ENCODE results near the gene NRCAM. TPM values are rescaled to one million over a fixed set of nuclear protein-coding genes. Genes with fewer than 3 reads are reported as not detected.
"Not testable (repeated sequence)": the region's sequence is repeated elsewhere in the genome, so short reads cannot be mapped to it uniquely, and the experiment has no call there.

The NRCAM gene
- total and polyA plus RNA-seq, 2 of the 8 experiments (the other 6 are each of a cell fraction or from before 2014, with no cell fraction given): 2.7 to 3.8 TPM

DNA sequence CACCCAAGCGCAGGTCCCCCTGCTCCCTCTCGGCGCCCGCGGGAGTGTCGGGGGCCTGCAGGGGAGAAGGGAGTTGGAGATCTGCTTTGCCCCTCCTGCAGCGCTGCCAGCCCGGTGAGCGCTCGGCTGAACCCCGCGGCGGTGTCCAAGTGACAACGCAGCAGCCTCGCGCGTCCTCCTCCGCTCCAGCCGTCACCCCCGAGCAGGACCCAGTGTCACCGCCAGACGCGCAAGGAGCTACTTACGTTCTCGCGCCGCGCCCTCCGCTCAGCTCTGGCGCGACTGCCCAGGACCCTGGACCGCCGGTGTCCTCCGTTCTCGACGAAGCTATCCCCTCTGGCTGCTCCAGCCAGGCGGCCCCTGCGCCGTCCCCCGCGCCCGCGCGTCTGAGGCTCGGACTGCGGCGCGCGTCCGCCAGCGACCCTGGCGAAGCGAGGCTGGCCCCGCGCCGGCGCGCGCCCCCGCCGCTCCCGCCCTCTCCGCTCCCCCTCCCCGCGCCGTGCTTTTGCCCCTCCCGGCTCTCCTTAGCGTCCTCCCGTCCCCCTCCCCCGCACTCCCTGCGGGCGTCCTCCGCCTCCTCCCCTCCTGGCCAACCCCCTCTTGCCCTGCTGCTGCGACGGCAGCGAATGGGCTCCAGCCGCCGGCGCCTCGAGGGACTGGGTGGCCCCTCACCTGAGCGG lies at the start of gene NRCAM (continued):
- TF ChIP-seq RBBP5 (IDR thresholded peaks at IDR 0.05; ENCODE audit: borderline replicate concordance, low read depth, low read length) (peak; percentile 51; the same call in 1 of the 2 replicates), SIX5 (IDR thresholded peaks at IDR 0.05; ENCODE audit: low read depth, low read length) (no peak), KDM4A (IDR thresholded peaks at IDR 0.05; ENCODE audit: low read depth, low read length, severe bottlenecking) (peak; percentile 74), BRCA1 (IDR thresholded peaks at IDR 0.05; ENCODE audit: low read depth, low read length) (no peak), SIN3A (conservative IDR thresholded peaks at IDR 0.05 in 1 of 2, IDR thresholded peaks at IDR 0.05 in 1 of 2; ENCODE audit: low read depth in 1 of 2, low read length in 2 of 2) (0 out of 4 replicates have a peak, but pooled peaks of 1 of the 2 experiments have one; percentile 8), HDAC2 (IDR thresholded peaks at IDR 0.05; ENCODE audit: borderline replicate concordance in 1 of 2, low read depth in 2 of 2, low read length in 2 of 2) (peak in 1 of 2 experiments; percentile 36; a peak in 1 of 4 replicates), TAF1 (IDR thresholded peaks at IDR 0.05; ENCODE audit: low read depth, low read length) (peak; percentile 41; the same call in 1 of the 2 replicates), ASH2L (IDR thresholded peaks at IDR 0.05; ENCODE audit: low read length) (peak; percentile 62), CREB1 (IDR thresholded peaks at IDR 0.05) (peak; percentile 15; the same call in 1 of the 2 replicates), YY1 (IDR thresholded peaks at IDR 0.05; ENCODE audit: low read depth, low read length) (0 out of 2 replicates have a peak, but pooled peaks have one; percentile 58), CEBPB (IDR thresholded peaks at IDR 0.05; ENCODE audit: low read depth, low read length) (no peak)

DNA sequence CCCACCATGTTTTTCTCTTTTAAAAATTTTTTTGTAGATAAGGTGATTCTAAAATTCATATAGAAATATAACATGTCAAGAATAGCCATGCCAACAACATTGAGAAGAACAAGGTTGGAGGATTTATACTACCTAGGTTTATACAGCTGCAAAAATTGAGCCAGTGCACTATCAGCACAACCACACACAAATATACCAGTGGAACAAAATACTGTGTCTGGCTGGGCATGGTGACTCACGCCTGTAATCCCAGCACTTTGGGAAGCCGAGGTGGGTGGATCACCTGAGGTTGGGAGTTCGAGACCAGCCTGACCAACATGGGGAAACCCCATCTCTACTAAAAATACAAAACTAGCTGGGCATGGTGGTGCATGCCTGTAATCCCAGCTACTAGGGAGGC lies 48.3 kb upstream of the NRCAM start:
- not testable (repeated sequence) for H3K23me2 ChIP-seq (ENCODE audit: low read depth, low read length); H2BK5ac ChIP-seq (ENCODE audit: low read depth, low read length); H3K9ac ChIP-seq (replicated peaks in 1 of 4; ENCODE audit: extremely low read depth in 1 of 4, low read depth in 3 of 4, low read length in 3 of 4); H4K91ac ChIP-seq (replicated peaks; ENCODE audit: insufficient read length, low read length); H3K27me3 ChIP-seq (replicated peaks in 1 of 4; ENCODE audit: control insufficient read depth in 3 of 4, extremely low read depth in 1 of 4, insufficient read depth in 3 of 4, low read length in 3 of 4); H3K4me3 ChIP-seq (ENCODE audit: extremely low read depth in 1 of 4, insufficient read depth in 2 of 4, low read depth in 3 of 4, low read length in 4 of 4); H2AFZ ChIP-seq (ENCODE audit: low read length); H3K27ac ChIP-seq (ENCODE audit: low read depth, low read length); H2BK20ac ChIP-seq (ENCODE audit: low read length); H3K9me3 ChIP-seq (ENCODE audit: insufficient read depth in 2 of 2, low read depth in 1 of 2, low read length in 1 of 2); H3K4me1 ChIP-seq (replicated peaks in 1 of 4; ENCODE audit: control insufficient read depth in 3 of 4, insufficient read depth in 4 of 4, low read length in 3 of 4); H3K18ac ChIP-seq (ENCODE audit: extremely low read depth, low read length); H3K4me2 ChIP-seq (ENCODE audit: insufficient read depth in 1 of 2, low read depth in 2 of 2, low read length in 2 of 2); H4K20me1 ChIP-seq (replicated peaks in 1 of 2; ENCODE audit: control insufficient read depth in 1 of 2, insufficient read depth in 2 of 2, low read length in 2 of 2); H2BK12ac ChIP-seq (ENCODE audit: low read depth, low read length); H4K5ac ChIP-seq (ENCODE audit: insufficient read length, low read depth, low read length); H3K14ac ChIP-seq (ENCODE audit: insufficient read length); H2BK15ac ChIP-seq (ENCODE audit: low read length); H3K4ac ChIP-seq (replicated peaks; ENCODE audit: insufficient read length, low read depth, low read length); H2BK120ac ChIP-seq (replicated peaks; ENCODE audit: low read depth, low read length); H4K8ac ChIP-seq (ENCODE audit: extremely low read depth, insufficient read depth, low read length); H3K56ac ChIP-seq (replicated peaks; ENCODE audit: insufficient read length, low read depth, low read length); H3K79me2 ChIP-seq (ENCODE audit: control insufficient read depth in 1 of 2, insufficient read depth in 2 of 2, low read length in 2 of 2); DNase-seq (ENCODE audit: low read depth in 1 of 2, low spot score in 2 of 2); FAIRE-seq; H3K23ac ChIP-seq (ENCODE audit: insufficient read length); H2AK5ac ChIP-seq (ENCODE audit: low read depth, low read length); H3K79me1 ChIP-seq (ENCODE audit: low read depth, low read length)
- ChIA-PET CTCF (ENCODE audit: partially characterized antibody) (interaction anchor here (1.0 to 1.7 kb wide), 2 partner anchors 50 to 51 kb away, joined by 3 to 4 read pairs; no protein-coding TSS in a partner anchor), POLR2A (ENCODE audit: partially characterized antibody) (interaction anchor here (0.9 kb wide), 1 partner anchor 19 kb away, joined by 3 read pairs; no protein-coding TSS in a partner anchor)
- peaks cover 0 to 11% (median 0%) of the 10 kb centered on the region in 4 experiments; a peak in 2 of 8 replicates for H3K36me3 ChIP-seq (ENCODE audit: control insufficient read depth in 2 of 4, insufficient read depth in 4 of 4, low read length in 3 of 4)
- WGBS, 2 experiments (ENCODE audit: extremely low coverage in 1 of 2, insufficient coverage in 1 of 2, insufficient read length in 1 of 2, insufficient replicate concordance in 2 of 2, low coverage in 1 of 2, low lambda C conversion rate in 2 of 2, missing lambda C conversion rate in 1 of 2): 91% methylated on average over 3 of the region's 3 CpGs; no CpG with 5 or more reads in 1 of the 2 experiments

All from H1 (cell line).